Ecto neural progenitor cell (in vitro differentiated cells): ENCODE data around the gene SPATA13.
"Not testable (repeated sequence)": the region's sequence is repeated elsewhere in the genome, so short reads cannot be mapped to it uniquely, and the experiment has no call there.

Experiments used
- DNase-seq: peaks from one replicate; pipeline ENCODE4 v3.0.0-alpha.2; 2018; ENCODE audit warnings: low spot score

Gene SPATA13

DNA sequence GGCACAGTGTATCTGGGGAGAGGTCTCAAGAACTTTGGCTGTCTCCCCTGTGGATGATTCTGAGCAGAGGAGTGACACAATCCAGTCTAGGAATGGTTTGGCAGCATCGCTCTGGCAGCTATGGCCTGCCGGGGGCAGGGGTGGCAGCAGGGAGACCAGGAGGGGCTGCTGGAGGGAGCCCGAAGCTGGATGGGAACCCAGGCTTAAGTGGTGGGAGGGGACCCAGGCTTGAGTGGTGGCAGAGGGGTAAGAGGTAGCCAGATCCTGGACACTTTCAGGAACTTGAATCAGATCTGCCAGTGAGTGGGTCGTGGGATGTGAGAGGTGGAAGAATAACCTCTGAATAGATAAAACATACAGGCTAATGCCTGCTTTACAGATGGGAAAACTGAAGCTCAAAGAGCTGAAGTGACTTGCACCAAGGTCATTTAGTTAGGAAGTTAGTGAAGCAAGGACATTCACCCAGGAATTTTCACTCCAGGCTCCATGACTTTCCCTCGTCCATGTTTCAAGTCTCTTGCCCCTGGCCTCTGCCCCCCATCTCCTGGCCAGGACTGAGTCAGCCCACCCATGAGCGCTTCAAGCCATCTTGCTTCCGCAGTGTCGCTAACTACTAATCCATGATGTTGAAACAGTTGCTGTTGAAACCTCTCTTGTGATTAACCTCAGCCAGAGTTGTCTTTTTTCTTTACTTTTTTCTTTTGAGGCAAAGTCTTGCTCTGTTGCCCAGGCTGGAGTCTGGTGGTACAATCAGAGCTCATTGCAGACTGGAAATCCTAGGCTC, 119.0 kb downstream of the SPATA13 start:
- no peak for DNase-seq

- no peak for DNase-seq
Measured at GRCh38 chr13:24280720-24281119, 120.2 kb downstream of the SPATA13 start.

DNA sequence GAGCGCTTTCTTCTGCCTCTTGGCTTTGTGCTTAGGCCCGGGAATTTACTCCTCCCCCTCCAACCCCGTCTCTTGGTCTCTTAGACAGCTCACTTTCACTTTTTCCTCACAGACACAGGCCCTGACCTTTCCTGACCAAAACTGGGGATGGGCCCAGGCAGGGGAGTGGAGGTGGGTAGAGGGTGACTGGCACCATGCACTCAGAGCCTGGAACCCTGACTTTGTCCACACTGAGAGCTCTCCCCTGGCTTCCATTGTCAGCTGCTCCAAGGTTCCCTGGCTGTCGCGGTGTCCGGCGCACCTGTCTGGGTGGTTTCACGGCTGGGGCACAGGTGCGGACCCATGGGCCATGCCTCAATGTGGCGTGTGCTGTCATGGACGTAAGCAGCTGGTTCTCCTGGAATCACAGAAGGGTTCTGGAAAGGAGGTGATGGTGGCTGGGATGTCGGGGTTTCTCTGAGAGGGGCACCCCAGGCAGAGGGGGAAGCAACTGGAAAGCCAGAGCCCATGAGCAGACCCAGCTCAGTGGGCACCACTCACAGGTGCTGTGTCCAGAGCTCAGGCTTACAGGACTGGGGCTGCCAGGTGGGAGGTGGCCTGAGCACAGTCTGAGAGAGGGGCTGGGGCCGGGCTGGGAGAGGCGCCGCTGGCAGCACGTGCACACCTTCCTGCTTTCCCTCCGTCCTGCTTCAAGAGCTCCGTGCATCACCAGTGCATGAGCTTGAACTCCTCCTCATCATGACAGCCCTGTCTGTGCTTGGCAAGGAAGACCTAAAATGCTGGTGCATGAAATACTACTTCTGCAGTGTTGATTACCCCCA, 120.9 kb downstream of the SPATA13 start:
- no peak for DNase-seq

DNA sequence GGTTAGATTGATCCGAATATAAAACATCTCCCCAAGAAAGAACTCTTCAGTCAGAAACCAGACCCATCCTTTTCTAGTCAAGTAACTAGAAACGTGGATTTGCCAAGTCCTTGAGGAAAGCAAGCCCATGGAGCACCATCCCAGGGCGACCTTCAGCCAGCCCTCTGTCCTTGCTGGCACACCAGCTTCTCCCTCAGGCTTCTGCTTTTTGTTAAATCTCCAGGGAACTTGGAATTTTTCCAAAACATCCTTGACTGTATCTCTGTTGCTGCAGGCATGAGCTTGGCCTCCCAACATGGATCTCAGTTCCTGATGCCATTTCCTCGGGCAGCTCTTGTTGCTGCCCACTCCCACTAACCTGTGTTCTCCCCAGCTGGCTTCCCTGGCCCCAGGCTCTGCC, 121.7 kb downstream of the SPATA13 start:
- no peak for DNase-seq

DNA sequence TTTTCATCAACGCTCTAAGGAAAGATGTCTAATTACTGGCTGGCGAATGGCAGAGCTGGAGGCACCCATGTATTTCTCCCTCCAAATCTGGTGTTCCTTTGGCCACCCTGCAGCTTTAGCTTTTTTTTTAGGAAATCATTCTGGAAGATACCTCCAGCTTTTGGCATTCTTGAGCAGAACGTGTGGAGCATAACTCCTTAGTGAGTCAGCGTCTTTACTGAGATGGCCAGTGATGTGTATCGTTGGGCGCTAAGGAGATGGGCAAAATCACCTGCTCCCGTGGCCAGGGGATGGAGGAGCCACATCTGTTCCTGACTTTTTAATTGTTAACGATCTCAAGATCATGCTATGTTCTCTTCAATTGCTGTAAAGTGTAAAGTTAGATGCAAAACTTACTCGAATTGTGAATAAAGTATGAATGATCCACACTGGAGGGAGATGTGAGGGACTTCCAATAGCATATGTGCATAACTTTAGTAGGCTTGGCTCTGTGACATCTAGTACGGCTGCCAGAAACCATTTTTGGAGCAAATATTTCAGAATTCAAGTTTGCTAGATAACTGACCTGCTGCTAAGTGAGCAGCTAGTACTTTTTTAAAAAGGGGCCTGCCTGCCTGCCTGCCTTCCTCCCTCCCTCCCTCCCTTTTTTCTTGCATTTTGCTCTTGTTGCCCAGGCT, 124.5 kb downstream of the SPATA13 start:
- no peak for DNase-seq

DNA sequence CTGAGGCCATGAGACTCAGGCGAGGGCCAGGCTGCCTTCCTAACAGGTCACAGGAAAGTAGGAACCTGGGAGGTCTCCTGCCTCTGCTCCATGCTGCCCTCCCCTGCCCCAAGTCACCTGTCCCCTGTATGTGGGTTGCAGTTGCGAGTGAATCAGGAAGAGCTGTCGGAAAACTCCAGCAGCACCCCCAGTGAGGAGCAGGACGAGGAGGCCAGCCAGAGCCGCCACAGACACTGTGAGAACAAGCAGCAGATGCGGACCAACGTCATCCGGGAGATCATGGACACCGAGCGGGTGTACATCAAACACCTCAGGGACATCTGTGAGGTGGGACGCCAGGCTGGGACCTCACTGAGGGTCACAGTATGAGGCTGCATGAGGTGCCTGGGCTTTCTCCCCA, 126.1 kb downstream of the SPATA13 start:
- no peak for DNase-seq

DNA sequence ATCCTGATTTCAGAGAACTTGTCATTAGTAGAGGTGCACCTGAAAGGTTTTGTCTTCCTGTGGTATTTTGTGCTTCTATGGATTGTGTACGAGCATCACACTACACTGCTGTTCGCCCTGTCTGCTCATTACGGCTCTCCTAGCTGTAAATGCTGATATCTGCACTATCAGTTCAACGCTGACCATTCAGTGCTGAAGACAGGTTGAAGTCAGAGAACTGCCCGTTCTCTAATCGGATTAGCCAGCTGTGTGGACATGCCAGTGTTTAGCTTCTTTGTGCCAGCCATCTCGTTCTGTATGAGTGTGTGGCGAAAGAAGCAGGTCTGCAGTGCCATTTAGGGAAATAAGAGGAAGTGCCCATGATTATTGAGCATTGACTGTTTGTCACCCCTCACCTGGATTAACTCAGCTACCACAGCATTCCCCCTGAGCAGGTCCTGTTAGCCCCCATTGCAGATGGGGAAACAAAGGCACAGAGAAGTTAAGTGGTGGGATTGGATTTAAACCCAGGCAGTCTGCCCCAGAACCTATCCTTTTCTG, 127.3 kb downstream of the SPATA13 start:
- no peak for DNase-seq

GRCh38 chr13:24288870-24289269, 128.3 kb downstream of the SPATA13 start:
- DNase-seq = no peak

GRCh38 chr13:24290280-24290932, 129.9 kb downstream of the SPATA13 start:
- DNase-seq = no peak

DNA sequence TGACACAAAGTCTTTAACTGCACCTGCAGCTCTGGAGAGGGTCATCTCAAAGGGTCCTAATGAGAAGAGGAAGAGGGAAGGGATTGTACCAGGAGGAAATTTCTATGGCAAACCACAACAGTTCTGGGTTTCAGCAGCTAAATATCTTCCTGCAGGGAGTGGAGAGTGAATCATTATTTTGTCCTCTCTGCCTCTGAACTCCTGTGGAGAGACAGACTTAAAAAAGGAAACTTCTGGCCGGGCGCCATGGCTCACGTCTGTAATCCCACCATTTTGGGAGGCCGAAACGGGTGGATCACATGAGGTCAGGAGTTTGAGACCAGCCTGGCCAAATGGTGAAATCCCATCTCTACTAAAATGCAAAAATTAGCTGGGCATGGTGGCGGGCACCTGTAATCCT, 132.0 kb downstream of the SPATA13 start:
- DNase-seq = no peak

DNA sequence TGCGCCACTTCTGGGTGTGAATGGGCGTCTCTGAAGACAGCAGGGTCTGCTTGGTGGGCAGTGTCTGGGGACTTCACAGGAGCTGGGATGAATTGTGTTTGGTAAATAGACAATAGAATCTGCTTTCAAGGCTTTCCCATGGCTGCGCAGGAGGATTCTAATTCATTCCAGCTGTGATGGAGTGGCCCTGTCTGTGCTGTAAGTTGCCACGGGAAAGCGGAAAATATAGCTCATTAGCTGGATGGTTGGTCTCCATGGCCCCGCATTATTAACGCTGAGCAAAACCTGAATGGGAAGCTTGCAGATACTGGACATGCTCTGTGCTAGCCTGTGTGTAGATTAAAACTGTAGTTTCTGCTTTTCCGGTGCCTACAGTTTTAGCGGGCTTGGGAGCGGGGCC, 133.2 kb downstream of the SPATA13 start:
- DNase-seq = no peak

DNA sequence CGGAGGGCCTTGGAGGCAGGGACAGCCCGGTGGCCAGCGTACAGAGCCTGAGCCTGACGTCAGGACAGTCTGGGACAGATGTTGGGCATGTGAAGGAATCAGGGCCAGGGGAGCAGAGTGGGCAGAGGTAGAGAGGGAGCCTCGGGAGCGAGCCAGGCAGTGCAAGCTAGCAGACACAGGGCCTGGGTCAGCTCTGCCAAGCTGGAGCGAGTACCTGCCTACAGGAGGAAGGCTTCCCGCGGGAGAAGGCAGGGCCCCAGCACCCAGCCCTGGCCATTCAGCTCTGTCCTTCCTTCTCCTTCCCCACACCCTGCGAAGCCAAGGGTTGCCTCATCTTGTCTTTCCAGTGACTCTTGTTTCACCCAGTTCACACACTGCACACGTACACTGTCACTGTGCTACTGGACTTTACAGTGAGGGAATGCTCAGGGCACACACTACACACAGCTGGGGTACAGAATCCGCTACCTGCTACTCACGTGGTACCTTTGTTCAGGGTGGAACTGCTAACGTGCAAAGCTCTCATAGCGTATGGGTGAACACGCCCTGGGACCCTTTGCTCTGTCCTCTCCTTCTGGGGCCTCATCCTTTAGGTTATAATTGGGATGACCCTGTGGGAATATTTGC, 139.1 kb downstream of the SPATA13 start:
- no peak for DNase-seq

DNA sequence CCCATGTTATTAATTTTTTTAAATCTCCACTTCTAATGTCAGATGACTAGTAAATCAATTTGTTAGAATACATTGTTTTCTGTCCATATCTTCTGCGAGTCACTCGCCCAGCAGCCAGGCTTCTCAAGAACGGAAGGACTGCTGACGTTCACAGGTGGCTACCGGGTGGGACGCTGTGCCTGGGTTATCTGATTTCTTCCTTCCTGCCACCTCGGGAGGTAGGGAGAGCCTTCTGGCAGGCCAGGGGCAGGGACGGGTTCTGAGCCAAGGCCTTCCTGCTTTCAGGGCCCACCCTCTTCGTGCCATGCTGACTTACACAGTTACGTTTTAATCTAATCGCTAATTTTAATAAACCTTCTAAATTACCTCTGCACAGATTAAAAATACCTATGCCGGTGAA, 140.9 kb downstream of the SPATA13 start:
- no peak for DNase-seq

DNA sequence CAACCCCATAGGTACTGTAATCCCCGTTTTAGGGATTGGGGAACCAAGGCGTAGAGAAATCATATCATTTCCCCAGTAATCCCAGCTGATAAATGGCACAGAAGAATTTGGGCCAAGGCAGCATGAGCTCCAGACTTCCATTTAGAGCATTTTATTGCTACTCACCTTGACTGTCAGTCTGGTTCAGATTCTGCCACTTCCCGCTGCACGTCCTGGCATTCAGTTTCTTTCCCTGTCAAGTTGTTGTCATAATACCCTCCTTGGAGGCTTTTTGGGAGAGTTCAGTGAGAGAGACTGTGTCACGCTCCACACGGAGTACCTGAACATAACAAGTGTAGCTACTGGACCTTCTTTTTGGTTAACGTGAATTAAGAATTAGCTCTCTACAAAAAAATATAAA, 141.4 kb downstream of the SPATA13 start:
- no peak for DNase-seq

- no peak for DNase-seq
Measured at GRCh38 chr13:24304620-24305019, 144.1 kb downstream of the SPATA13 start.

DNA sequence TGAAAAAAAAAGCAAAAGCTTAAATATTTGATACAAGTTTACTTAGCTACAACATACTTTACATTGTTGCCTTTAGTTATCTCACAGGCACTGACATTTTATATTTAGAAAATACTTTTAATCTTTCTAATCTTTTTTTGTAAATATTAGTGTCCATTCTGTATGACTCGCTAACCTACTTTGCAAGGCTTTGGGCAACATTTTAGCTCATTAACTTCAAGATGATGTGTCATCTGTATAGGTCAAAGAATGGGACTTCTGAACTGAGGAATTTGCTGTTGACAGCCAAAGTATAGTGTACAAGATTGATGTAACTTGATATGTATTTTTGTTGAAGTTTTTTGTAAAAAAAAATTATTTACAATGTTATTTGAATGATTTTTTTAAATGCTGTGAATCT, 146.1 kb downstream of the SPATA13 start:
- DNase-seq = no peak

GRCh38 chr13:24307211-24308067, 146.9 kb downstream of the SPATA13 start:
- no peak for DNase-seq

- no peak for DNase-seq
Measured at GRCh38 chr13:24308068-24308445, 147.5 kb downstream of the SPATA13 start.

- DNase-seq = no peak
Measured at GRCh38 chr13:24308488-24309020, 148.0 kb downstream of the SPATA13 start.

DNA sequence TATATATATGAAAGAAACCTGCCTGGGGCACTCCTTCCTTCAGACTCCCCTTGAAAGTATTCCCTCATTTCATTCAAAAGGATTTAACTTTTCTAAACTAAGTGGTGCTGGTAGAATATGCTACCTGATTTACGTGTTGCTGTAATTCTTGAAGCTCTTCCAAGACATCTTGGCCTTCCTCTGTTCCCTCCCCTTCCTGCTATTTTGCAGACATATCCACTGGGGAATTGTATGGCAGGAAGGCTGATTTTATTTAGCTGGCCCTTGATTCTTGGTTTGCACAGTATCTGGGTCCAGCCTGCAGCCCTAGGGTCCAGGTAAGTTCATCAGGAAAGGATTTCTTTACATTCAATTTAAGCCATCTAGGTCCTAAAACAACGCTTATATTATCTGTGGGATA, 148.8 kb downstream of the SPATA13 start, which contains the start of gene C1QTNF9:
Gene C1QTNF9 (plus strand): TSS at position 281 of the 400 bp plus-strand sequence. CDS start 6,424 bp downstream, outside the sequence.
- DNase-seq = not testable (repeated sequence)
